Kidney (tissue), 14 donors: ENCODE data around the gene NANOS1. TPM values are rescaled to one million over a fixed set of nuclear protein-coding genes. Genes with fewer than 3 reads are reported as not detected.

Experiments
- DNase-seq, 5 donors: peaks; one replicate each; pipeline ENCODE4 v3.0.0-alpha.2; 2013 to 2020
- FAIRE-seq: peaks from 2 replicates; lab custom pipeline; 2012; peaks lifted over from hg19 to GRCh38; lab: Jason Lieb, UNC
- H3K27ac ChIP-seq, 2 donors: one replicate each; pipeline ENCODE4 v1.7.0; 2013; ENCODE audit warnings: low read depth in 2 of 2, low read length in 2 of 2, inconsistent platforms in 1 of 2
- H3K27me3 ChIP-seq: one replicate; pipeline ENCODE4 v1.7.1; 2013; ENCODE audit warnings: low read length, inconsistent platforms; ENCODE audit not compliant: control insufficient read depth, insufficient read depth
- H3K36me3 ChIP-seq, 3 donors: one replicate each; pipeline versions ENCODE4 v1.7.0 to v1.7.1; 2013; ENCODE audit warnings: low read length in 3 of 3, control low read depth in 1 of 3, inconsistent platforms in 1 of 3; ENCODE audit not compliant: insufficient read depth in 3 of 3, control insufficient read depth in 2 of 3
- H3K4me1 ChIP-seq, 3 donors: one replicate each; pipeline versions ENCODE4 v1.7.0 to v1.7.1; 2013; ENCODE audit warnings: low read length in 3 of 3, inconsistent platforms in 1 of 3, low read depth in 1 of 3; ENCODE audit not compliant: control insufficient read depth in 2 of 3, insufficient read depth in 2 of 3
- H3K4me3 ChIP-seq, 3 donors: one replicate each; pipeline versions ENCODE4 v1.7.0 to v1.8.1; 2013; ENCODE audit warnings: low read length in 3 of 3, control low read depth in 1 of 3, inconsistent platforms in 1 of 3
- H3K9ac ChIP-seq, 3 donors: one replicate each; pipeline versions ENCODE4 v1.7.0 to v1.7.1; 2013; ENCODE audit warnings: low read length in 3 of 3, control low read depth in 1 of 3, inconsistent platforms in 1 of 3
- H3K9me3 ChIP-seq, 3 donors: one replicate each; pipeline versions ENCODE4 v1.7.0 to v1.7.1; 2013; ENCODE audit warnings: low read length in 3 of 3, control low read depth in 1 of 3, inconsistent platforms in 1 of 3; ENCODE audit not compliant: control insufficient read depth in 2 of 3, insufficient read depth in 1 of 3
- CTCF ChIP-seq: IDR thresholded peaks from 3 replicates; pipeline ENCODE4 v1.5.1; 2012; ENCODE audit warnings: mild to moderate bottlenecking, moderate library complexity, borderline replicate concordance; ENCODE audit not compliant: insufficient read depth; ENCODE audit errors: extremely low read depth
- intact Hi-C: fragments of 100-400 bp; cut with DNase I; formaldehyde crosslinking; loops from one replicate; pipeline ENCODE4 v1.11.1; 2022
- polyA plus RNA-seq: library from polyadenylated mRNA; stranded (reverse); fragments of 350-450 nt; fragmentation: Illumina TruSeq; extraction: RNeasy Lipid Tissue Mini Kit (QIAGEN cat#74804); gene quantifications from one replicate; pipeline ENCODE4 v1.2.3, GENCODE V29; 2014; ENCODE audit warnings: low read depth, low replicate concordance; ENCODE audit not compliant: insufficient read depth
- total RNA-seq: library from RNA; stranded (reverse); fragmentation: NEBNext Ultra II Directional; extraction: Animal tissue kit (Norgen Biotek cat#: 25700); gene quantifications from one replicate; pipeline ENCODE4 v1.2.1, GENCODE V29; 2021
- donor health status: control.
- donor health status: control.
- donor health status: control.
- donor health status: control.
- donor health status: control.
- donor health status: DM: yes; HTN: yes; CAD: no.
- donor health status: Normal renal cell carcinoma (clear cell type).

The NANOS1 gene
- total and polyA plus RNA-seq, 2 donors from 2014 or later, result 1.1 to 4.5 TPM

GRCh38 chr10:119070395-119071165 lies 41.1 kb downstream of the NANOS1 start:
- H3K27me3 ChIP-seq, result no peaks in the 10 kb centered on the region
- no peak overlapping the region for H3K4me3 ChIP-seq
- intact Hi-C loops, result no loop called here
- no peak overlapping the region for H3K9ac ChIP-seq
- no peak for TF ChIP-seq CTCF
- H3K9me3 ChIP-seq, result no peaks in the 10 kb centered on the region
- no peak overlapping the region for H3K27ac ChIP-seq
- no peaks in the 10 kb centered on the region for H3K4me1 ChIP-seq
- no peak for DNase-seq
- FAIRE-seq, result no peak
- H3K36me3 ChIP-seq, result peaks cover 11 to 44% (median 25%) of the 10 kb centered on the region in 3 donors

- DNase-seq (no peak), FAIRE-seq (no peak)
- no peaks in the 10 kb centered on the region for H3K27me3 ChIP-seq
- intact Hi-C loops, result no loop called here
- no peaks in the 10 kb centered on the region for H3K9me3 ChIP-seq
- H3K4me3 ChIP-seq, result no peak overlapping the region
- no peak overlapping the region for H3K27ac ChIP-seq
- peaks cover 4 to 6% (median 6%) of the 10 kb centered on the region in 3 donors for H3K4me1 ChIP-seq
- peaks cover 11 to 29% (median 19%) of the 10 kb centered on the region in 3 donors for H3K36me3 ChIP-seq
- TF ChIP-seq CTCF, result no peak
- H3K9ac ChIP-seq, result no peak overlapping the region
Observed at GRCh38 chr10:119073584-119073983, 44.1 kb downstream of the NANOS1 start.

- no peaks in the 10 kb centered on the region for H3K27me3 ChIP-seq
- no peak for TF ChIP-seq CTCF
- peak overlapping the region; percentile 90 to 98 (median 91) for H3K4me3 ChIP-seq
- peak overlapping the region; percentile 31 to 97 (median 95) for H3K9ac ChIP-seq
- no peak for FAIRE-seq
- no peaks in the 10 kb centered on the region for H3K9me3 ChIP-seq
- DNase-seq, result no peak
- intact Hi-C loops, result no loop called here
- peak overlapping the region in 1 of 2 donors; percentile 99 for H3K27ac ChIP-seq
- peaks cover 4 to 8% (median 6%) of the 10 kb centered on the region in 3 donors for H3K4me1 ChIP-seq
- H3K36me3 ChIP-seq, result peaks cover 0 to 2% (median 0%) of the 10 kb centered on the region in 3 donors
Observed at GRCh38 chr10:119078422-119079179, 49.1 kb downstream of the NANOS1 start.
